ENCODE data around the gene OR2AG2. TPM values are rescaled to one million over a fixed set of nuclear protein-coding genes. Genes with fewer than 3 reads are reported as not detected.

Gene OR2AG2
- polyA plus RNA-seq, 4 donors, result 0.08 to 0.11 (median 0.09) TPM; not detected in 1

DNA sequence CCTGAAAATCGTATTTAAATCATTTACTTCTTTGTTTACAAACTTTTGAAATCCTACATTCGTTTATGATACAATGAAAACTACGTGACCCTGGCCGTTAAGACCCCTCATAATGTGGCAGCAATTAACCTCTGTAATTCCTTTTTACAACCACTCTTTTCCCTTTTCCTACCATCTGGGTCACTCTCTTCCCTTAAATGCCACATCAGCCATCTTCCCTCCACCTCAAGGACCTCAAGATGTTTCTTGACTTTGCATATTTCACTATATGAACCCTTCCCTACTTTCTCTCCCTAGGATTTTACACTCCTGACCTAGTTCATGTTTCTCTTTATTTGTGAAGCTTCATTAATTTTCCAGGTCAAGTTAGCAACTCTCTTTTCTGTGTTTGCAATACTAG is 26.8 kb downstream of the OR2AG2 start:
- DNase-seq (ENCODE audit: low read depth in 4 of 4, low spot score in 3 of 4), result no peak

DNA sequence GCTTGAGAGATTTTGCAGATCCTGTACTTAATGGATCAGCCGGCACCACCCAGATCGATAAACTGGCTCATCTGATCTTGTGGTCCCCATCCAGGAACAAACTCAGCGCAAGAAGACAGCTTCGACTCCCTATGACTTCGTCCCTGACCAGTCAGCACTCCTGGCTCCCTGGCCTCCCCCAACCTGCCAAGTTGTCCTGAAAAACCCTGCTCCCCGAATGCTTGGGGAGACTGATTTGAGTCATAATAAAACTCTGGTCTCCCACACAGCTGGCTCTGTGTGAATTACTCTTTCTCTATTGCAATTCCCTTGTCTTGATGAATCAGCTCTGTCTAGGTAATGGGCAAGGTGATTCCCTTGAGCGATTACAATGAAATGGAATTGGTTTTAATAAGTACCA is 29.5 kb downstream of the OR2AG2 start:
- no peak for DNase-seq (ENCODE audit: low read depth in 4 of 4, low spot score in 3 of 4)

- DNase-seq (ENCODE audit: low read depth in 4 of 4, low spot score in 3 of 4), result no peak
Observed at GRCh38 chr11:6738590-6738989, 33.2 kb downstream of the OR2AG2 start.

DNA sequence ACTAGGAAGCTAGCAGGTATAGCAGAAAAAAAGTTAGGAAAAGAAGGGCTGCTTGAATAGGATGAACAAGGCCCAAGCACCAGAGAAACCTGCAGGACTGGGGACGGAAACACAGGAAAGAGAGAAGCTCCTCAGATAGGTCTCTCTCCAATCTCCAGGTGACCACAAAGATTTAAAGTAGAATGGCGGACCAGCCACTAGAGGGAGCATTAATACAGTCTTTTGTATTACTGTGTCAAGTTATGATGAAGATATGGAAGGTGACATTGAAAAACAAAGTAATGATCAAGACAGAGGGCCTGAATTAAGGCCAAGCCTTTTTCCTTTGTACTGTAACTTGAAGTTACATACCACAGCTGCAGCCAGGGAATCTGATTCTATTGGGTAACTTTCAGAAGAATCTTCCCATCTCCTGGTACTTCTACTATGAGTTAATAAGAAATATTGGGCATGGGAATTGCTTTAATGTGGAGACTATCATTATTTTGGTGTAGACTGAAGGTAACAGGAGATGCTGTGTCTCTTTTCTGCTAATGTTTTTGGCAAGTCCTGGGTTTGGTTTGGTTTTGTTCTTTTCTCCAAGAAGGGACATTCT is 33.8 kb downstream of the OR2AG2 start:
- no peak for DNase-seq (ENCODE audit: low read depth in 4 of 4, low spot score in 3 of 4)

GRCh38 chr11:6736495-6737121 is 35.2 kb downstream of the OR2AG2 start:
- no peak for DNase-seq (ENCODE audit: low read depth in 4 of 4, low spot score in 3 of 4)

DNA sequence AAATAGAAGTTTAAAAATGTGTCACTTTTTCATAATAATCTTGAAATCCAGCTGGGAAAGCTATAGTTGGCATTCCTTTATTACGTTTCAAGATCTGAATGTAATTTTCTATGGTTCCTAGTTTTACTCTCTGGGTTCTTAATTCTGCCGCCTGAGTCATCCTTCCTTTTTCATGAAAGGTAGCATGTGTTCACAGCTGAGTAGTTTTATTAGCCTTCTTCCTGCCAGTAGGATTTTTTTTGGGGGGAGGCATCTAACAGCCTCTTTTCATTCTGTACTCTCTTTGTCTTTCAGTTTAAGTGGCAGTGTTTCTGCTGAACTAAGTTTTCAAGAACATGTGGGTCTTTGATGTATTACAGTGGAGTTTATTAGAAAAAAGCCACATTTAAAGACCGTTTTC is 36.5 kb downstream of the OR2AG2 start:
- DNase-seq (ENCODE audit: low read depth in 4 of 4, low spot score in 3 of 4), result no peak

DNA sequence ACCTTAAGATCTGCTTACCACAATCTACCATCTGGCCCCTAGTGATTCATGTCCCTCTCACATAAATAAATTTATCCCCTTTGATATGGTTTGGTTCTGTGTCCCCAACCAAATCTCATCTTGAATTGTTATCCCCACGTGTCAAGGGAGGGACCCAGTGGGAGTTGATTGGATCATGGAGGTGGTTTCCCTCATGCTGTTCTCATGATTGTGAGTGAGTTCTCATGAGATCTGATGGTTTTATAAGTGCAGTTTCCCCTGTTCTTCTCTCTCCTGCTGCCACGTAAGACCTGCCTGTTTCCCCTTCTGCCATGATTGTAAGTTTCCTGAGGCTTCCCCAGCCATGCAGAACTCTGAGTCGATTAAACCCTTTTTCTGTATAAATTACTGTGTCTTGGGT is 37.2 kb downstream of the OR2AG2 start:
- no peak for DNase-seq (ENCODE audit: low read depth in 4 of 4, low spot score in 3 of 4)

GRCh38 chr11:6733326-6734275 is 38.2 kb downstream of the OR2AG2 start:
- no peak for DNase-seq (ENCODE audit: low read depth in 4 of 4, low spot score in 3 of 4)

DNA sequence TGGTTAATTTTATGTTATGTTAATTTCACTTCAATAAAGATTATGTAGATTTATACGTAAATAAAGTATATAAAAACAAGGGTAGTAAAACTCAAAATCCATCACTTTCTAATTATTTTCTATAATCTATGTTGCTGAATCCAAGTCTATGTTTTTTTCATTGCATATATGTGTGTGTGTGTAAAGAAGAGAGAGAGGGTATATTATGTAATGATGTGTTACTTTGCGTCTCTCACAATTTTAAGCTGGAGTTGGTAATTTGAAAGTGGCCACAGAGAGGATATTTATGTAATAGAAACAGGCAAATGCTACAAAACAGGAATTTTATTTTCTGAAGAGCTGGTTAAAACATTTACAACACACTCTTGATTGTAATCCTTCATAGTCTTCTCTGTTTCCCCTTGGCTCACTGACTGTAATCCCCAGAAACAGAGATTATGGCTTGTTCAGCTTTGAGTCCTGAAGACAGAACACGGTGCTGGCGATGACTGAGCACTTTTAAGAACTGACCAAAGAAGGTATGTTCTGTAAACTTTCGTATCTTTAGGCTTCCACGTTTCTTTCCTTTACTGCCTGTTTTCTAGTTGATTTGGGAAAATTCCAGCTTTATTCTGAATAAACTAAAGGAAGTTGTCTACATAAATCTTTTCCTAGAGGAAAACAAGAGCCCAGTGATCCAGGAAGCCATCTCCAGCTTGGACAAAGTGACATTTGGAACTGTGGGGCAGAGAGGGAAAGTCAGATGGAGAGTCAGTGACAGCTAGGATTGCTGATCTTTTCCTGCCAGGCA is 43.6 kb downstream of the OR2AG2 start:
- no peak for DNase-seq (ENCODE audit: low read depth in 4 of 4, low spot score in 3 of 4)

DNA sequence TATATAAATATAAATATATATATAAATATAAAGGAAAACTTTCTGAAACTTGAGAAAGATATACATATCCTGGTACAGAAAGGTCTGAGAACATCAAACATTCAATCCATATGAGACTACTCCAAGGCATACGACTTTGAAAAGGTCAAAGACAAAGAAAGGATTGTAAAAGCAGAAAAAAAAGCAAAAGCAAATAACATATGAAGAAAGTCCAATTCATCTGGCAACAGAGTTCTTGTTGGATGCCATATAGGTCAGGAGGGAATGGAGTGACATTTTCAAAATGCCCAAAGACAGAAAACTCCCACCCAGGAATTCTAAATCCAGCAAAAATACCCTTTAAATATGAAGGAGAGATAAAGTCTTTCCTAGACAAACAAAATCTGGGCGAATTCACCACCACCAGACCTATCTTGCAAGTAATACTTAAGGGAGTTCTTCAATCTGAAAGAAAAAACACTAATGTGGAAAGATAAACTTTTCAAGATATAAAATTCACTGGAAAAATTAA is 46.3 kb downstream of the OR2AG2 start:
- DNase-seq (ENCODE audit: low read depth in 4 of 4, low spot score in 3 of 4), result no peak

DNA sequence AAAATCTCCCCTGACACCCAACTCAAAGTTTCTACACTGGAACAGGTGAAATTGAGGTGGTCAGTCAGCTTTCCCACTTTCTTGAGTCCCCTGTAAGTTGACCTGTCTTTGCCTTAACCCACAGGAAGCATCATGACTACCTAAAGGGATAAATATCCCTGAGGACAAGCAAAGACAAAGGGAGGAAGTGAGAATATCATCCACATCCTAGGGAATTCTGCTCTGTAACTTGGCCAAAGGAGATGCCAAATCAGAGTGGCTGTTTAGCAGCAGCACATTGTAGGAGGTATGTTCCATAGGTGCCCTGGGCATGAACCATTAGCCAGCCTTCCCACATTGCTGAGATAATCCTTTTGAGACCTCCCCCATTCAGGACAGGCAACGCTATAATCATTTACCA is 47.8 kb downstream of the OR2AG2 start:
- DNase-seq (ENCODE audit: low read depth in 4 of 4, low spot score in 3 of 4), result no peak

GRCh38 chr11:6721343-6721742 is 50.4 kb downstream of the OR2AG2 start:
- no peak for DNase-seq (ENCODE audit: low read depth in 4 of 4, low spot score in 3 of 4)

DNA sequence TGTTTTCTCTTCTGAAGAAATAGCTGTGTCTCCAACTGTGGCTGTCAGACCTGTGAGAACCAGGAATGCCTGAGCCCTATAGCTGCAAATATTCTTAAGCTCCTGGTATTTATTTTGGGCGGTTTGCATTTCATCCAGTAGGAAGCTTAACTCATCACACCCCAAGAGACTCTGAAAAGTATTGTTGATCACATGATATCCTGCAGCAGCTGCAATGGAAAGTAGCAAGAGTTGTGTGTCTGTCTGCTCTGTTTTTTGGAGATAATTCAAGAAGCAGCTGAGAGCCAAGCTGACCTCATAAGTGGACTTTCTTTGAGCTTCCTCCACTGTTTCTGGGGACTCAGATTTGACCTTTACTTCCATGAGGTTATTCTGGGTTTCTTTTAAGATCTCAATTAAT is 52.2 kb downstream of the OR2AG2 start:
- no peak for DNase-seq (ENCODE audit: low read depth in 4 of 4, low spot score in 3 of 4)

GRCh38 chr11:6717426-6717825 is 54.4 kb downstream of the OR2AG2 start:
- no peak for DNase-seq (ENCODE audit: low read depth in 4 of 4, low spot score in 3 of 4)

Other genes starting within 250 kb of the OR2AG2 start
- 10 to 100 TPM; 22.4 to 25.4 (median 23.9) TPM for gene RRP8, start 168.4 kb downstream of the OR2AG2 start, polyA plus RNA-seq (ENCODE audit: insufficient read length in 4 of 4)
- 100 to 1,000 TPM; 153 to 162 (median 160) TPM for gene ILK, start 168.2 kb downstream of the OR2AG2 start, polyA plus RNA-seq (ENCODE audit: insufficient read length in 4 of 4)
- gene TAF10, start 159.8 kb downstream of the OR2AG2 start, polyA plus RNA-seq (ENCODE audit: insufficient read length in 4 of 4), result 10 to 100 TPM; 80.5 to 97.0 (median 87.3) TPM
- gene TPP1, start 152.6 kb downstream of the OR2AG2 start, polyA plus RNA-seq (ENCODE audit: insufficient read length in 4 of 4), result 100 to 1,000 TPM; 123 to 144 (median 129) TPM
- 10 to 100 TPM; 33.1 to 39.1 (median 33.5) TPM for gene DCHS1, start 116.2 kb downstream of the OR2AG2 start, polyA plus RNA-seq (ENCODE audit: insufficient read length in 4 of 4)
- 10 to 100 TPM; 71.2 to 82.0 (median 73.2) TPM for gene MRPL17, start 88.6 kb downstream of the OR2AG2 start, polyA plus RNA-seq (ENCODE audit: insufficient read length in 4 of 4)
- gene OR2AG1, start 11.0 kb upstream of the OR2AG2 start, polyA plus RNA-seq (ENCODE audit: insufficient read length in 4 of 4), result under 1 TPM in 1 of 4 donors, not detected in 3; 0.06 TPM
- under 1 TPM in 2 of 4 donors, not detected in 2; 0.01 to 0.04 TPM for gene OR6A2, start 27.7 kb upstream of the OR2AG2 start, polyA plus RNA-seq (ENCODE audit: insufficient read length in 4 of 4)
- not detected for gene OR10A5, start 73.7 kb upstream of the OR2AG2 start, polyA plus RNA-seq (ENCODE audit: insufficient read length in 4 of 4)
- under 1 TPM in 1 of 4 donors, not detected in 3; 0.04 TPM for gene OR10A2, start 91.1 kb upstream of the OR2AG2 start, polyA plus RNA-seq (ENCODE audit: insufficient read length in 4 of 4)
- gene OR10A4, start 104.6 kb upstream of the OR2AG2 start, polyA plus RNA-seq (ENCODE audit: insufficient read length in 4 of 4), result not detected
- gene OR2D2, start 120.5 kb upstream of the OR2AG2 start, polyA plus RNA-seq (ENCODE audit: insufficient read length in 4 of 4), result not detected
- gene OR2D3, start 149.0 kb upstream of the OR2AG2 start, polyA plus RNA-seq (ENCODE audit: insufficient read length in 4 of 4), result not detected
- gene ZNF215, start 154.4 kb upstream of the OR2AG2 start, polyA plus RNA-seq (ENCODE audit: insufficient read length in 4 of 4), result 1 to 10 TPM; 2.4 to 5.1 (median 3.6) TPM
- 10 to 100 TPM; 10.9 to 13.2 (median 12.8) TPM for gene ZNF214, start 248.4 kb upstream of the OR2AG2 start, polyA plus RNA-seq (ENCODE audit: insufficient read length in 4 of 4)
- gene NLRP14, start 248.5 kb upstream of the OR2AG2 start, polyA plus RNA-seq (ENCODE audit: insufficient read length in 4 of 4), result under 1 TPM; 0.69 to 0.98 (median 0.81) TPM

All from right renal pelvis (tissue), 4 donors.